RWPE2 (cell line): ENCODE results near the gene SCARF1.

Source experiments
- ATAC-seq: fragments of 200-7000 bp; cut with Tn5 transposase; 3 replicates; pipeline ENCODE4 v1.9.1; 2021; ENCODE audit warnings: low read depth
- DNase-seq: peaks from one replicate; pipeline ENCODE4 v3.0.0-alpha.2; 2020; ENCODE audit warnings: low spot score
- H3K27ac ChIP-seq: fragments of 450-650 bp; 2 replicates; pipeline ENCODE4 v1.5.1; 2017; ENCODE audit warnings: mild to moderate bottlenecking; ENCODE audit not compliant: poor library complexity, severe bottlenecking
- H3K27me3 ChIP-seq: fragments of 250-450 bp; sonication (Bioruptor Pico); 2 replicates; pipeline ENCODE4 v1.5.1; 2021; ENCODE audit warnings: mild to moderate bottlenecking, moderate library complexity; ENCODE audit not compliant: insufficient read depth, poor library complexity, severe bottlenecking
- H3K36me3 ChIP-seq: fragments of 250-450 bp; sonication (Bioruptor Pico); 2 replicates; pipeline ENCODE4 v1.5.1; 2020; ENCODE audit warnings: low read depth, mild to moderate bottlenecking, moderate library complexity
- H3K4me1 ChIP-seq: fragments of 250-450 bp; sonication (Bioruptor Pico); 2 replicates; pipeline ENCODE4 v1.5.1; 2021; ENCODE audit warnings: mild to moderate bottlenecking, moderate library complexity; ENCODE audit not compliant: insufficient read depth, poor library complexity, severe bottlenecking
- H3K4me3 ChIP-seq: fragments of 250-450 bp; sonication (Bioruptor Pico); 2 replicates; pipeline ENCODE4 v1.5.1; 2021; ENCODE audit warnings: mild to moderate bottlenecking, moderate library complexity; ENCODE audit not compliant: severe bottlenecking
- H3K9me3 ChIP-seq: fragments of 250-450 bp; sonication (Bioruptor Pico); 2 replicates; pipeline ENCODE4 v1.5.1; 2021; ENCODE audit warnings: mild to moderate bottlenecking, moderate library complexity; ENCODE audit not compliant: severe bottlenecking
- TF ChIP-seq, protein P1 (sequence below): fragments of 450-650 bp; IDR thresholded peaks from one replicate; pipeline ENCODE4 v1.5.1; 2017; ENCODE audit warnings: mild to moderate bottlenecking, moderate library complexity; ENCODE audit not compliant: poor library complexity, severe bottlenecking

SCARF1 gene

DNA sequence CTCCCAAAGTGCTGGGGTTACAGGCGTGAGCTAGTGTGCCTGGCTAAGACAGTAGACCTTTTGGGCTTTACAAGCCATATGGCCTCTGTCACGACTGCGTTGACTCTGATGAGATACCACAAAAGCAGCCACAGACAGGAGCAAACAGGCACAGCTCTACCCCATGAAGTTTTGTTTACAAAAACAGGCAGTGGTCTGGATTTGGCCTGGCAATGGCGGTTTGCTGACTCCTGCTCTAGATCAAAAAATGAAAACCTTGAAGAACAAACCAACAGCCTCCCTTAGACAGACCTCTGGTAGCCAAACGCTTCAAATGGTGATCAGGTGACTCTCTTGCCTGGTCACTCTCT is 37.6 kb downstream of the SCARF1 start:
- Histone ChIP-seq H3K4me3 (no peak overlapping the region), H3K27me3 (no peaks in the 10 kb centered on the region), H3K36me3 (peaks cover 8% of the 10 kb centered on the region; the same call in 1 of the 2 replicates), H3K27ac (no peak overlapping the region), H3K4me1 (no peaks in the 10 kb centered on the region), H3K9me3 (no peaks in the 10 kb centered on the region)
- no peak for DNase-seq
- no peak for ATAC-seq
- TF ChIP-seq, protein P1, sequence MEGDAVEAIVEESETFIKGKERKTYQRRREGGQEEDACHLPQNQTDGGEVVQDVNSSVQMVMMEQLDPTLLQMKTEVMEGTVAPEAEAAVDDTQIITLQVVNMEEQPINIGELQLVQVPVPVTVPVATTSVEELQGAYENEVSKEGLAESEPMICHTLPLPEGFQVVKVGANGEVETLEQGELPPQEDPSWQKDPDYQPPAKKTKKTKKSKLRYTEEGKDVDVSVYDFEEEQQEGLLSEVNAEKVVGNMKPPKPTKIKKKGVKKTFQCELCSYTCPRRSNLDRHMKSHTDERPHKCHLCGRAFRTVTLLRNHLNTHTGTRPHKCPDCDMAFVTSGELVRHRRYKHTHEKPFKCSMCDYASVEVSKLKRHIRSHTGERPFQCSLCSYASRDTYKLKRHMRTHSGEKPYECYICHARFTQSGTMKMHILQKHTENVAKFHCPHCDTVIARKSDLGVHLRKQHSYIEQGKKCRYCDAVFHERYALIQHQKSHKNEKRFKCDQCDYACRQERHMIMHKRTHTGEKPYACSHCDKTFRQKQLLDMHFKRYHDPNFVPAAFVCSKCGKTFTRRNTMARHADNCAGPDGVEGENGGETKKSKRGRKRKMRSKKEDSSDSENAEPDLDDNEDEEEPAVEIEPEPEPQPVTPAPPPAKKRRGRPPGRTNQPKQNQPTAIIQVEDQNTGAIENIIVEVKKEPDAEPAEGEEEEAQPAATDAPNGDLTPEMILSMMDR = no peak

DNA sequence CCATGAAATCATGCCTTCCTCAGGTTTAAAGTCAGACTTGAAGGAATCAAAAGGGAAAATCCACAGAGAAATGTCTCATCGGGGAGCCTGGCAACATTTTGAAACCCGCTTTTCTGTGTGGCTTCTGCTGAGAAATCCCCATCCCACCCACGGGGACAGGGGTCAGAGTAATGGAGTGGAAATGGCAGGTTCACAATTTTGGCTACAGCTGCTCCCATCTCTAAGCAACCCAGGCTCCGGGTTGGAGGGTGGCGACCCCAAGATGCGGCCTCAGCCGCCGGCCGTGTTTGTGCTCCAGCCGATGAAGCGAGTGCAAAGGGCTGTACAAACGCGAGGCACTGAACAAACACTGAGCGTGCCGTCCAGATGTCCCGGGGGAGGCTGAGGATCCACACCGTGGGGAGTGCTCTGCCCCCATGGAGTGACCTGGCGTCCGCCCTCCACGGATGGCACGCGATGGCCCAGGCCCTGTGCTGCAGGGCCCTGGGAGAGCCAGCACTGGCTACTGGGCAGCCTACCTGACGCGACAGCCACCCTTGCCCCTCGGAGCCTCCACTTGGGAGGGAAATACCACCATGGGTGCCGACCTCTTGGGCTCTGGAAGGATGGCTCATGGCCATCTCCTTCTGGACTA is 39.1 kb downstream of the SCARF1 start:
- Histone ChIP-seq H3K36me3 (peaks cover 8% of the 10 kb centered on the region), H3K4me1 (no peaks in the 10 kb centered on the region), H3K27ac (no peak overlapping the region), H3K9me3 (no peaks in the 10 kb centered on the region), H3K4me3 (no peak overlapping the region), H3K27me3 (no peaks in the 10 kb centered on the region)
- no peak for ATAC-seq
- DNase-seq = no peak
- TF ChIP-seq, protein P1 = no peak

DNA sequence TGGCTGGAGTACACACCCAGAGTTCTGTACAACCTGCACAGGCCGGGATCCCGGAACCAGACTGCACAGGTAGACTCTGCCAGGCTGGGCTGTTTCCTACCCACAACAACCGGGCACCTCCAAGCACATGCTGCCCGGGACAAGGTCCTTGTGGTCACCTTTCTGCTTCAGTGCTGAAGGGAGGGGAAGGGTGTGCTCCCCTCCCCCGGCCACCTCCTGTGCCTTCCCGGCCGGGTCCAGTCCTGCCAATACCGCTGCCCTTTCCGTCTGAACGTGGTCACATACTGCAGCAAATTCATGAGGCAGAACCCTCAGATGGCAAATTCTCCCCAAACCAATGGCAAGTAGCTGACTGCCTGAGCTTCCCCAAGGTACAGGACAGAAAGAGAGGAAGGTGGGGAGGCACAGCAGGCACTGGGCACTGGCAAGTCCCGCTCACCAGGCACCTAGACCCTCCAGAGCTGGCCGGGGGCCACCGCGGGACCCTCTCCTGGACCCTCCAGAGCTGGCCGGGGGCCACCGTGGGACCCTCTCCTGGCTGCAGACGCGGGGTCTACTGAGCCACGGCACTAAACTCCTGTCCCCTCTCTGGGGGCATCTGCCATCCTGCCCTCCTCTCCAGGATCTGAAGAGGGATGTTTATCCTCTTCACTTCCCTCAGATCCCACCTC is 39.7 kb downstream of the SCARF1 start:
- H3K27ac ChIP-seq = no peak overlapping the region
- H3K9me3 ChIP-seq = no peaks in the 10 kb centered on the region
- ATAC-seq (no peak), DNase-seq (no peak)
- peaks cover 8% of the 10 kb centered on the region for H3K36me3 ChIP-seq
- H3K4me1 ChIP-seq = no peaks in the 10 kb centered on the region
- no peak overlapping the region for H3K4me3 ChIP-seq
- H3K27me3 ChIP-seq = no peaks in the 10 kb centered on the region
- TF ChIP-seq, protein P1 = no peak

DNA sequence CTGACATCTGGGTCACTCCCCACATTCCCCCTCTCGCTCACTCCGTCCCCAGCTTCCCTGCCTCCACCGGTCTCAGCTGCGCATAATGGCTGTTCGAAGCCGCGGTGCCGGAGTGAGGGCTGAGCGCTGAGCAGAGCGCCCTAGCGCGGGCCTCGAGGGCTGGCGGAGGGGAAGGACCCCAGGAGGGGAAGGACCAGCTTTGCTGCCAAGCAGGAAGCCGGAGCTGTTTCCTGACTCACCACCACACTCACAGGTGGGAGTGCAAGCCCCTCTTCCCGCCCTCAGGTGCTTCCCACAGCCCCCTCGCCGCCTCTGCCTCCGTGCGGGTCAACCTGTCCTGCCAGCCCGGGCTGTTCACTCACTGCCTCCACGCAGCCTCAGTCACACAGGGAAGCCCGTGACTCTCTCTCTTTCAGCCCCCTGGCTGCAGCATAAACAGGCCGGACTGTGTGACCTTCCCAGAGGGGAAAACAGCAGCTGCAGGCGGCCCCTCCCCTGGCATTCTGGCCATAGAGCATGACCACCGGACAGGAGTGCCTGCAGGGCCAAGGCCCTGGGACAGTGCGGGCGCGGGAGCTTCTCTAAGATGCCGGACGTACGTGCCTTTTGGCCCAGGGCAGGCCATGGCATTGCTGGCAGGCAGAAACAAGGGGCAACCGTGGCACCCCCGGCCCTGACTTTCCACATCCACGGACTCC is 40.6 kb downstream of the SCARF1 start:
- Histone ChIP-seq H3K27me3 (no peaks in the 10 kb centered on the region), H3K4me3 (no peak overlapping the region), H3K27ac (no peak overlapping the region), H3K4me1 (no peaks in the 10 kb centered on the region), H3K36me3 (peaks cover 8% of the 10 kb centered on the region), H3K9me3 (no peaks in the 10 kb centered on the region)
- TF ChIP-seq, protein P1 = no peak
- no peak for ATAC-seq
- no peak for DNase-seq

DNA sequence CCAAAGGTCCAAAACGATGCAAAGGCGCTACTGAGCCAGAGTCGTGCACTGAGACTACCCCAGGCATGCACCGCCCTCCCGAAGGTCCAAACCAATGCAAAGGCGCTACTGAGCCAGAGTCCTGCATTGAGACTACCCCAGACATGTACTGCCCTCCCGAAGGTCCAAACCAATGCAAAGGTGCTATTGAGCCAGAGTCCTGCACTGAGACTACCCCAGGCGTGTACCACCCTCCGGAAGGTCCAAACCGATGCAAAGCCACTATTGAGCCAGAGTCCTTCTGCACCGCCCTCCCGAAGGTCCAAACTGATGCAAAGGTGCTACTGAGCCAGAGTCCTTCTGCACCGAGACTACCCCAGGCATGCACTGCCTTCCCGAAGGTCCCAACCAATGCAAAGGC is 44.0 kb downstream of the SCARF1 start:
- ATAC-seq = no peak
- H3K4me3 ChIP-seq = no peak overlapping the region
- no peaks in the 10 kb centered on the region for H3K27me3 ChIP-seq
- H3K27ac ChIP-seq = no peak overlapping the region
- H3K4me1 ChIP-seq = peaks cover 4% of the 10 kb centered on the region
- no peaks in the 10 kb centered on the region; the same call in 1 of the 2 replicates for H3K36me3 ChIP-seq
- TF ChIP-seq, protein P1 = no peak
- no peak for DNase-seq
- no peaks in the 10 kb centered on the region for H3K9me3 ChIP-seq
